Measurements from ENCODE around the gene GLDC. TPM values are rescaled to one million over a fixed set of nuclear protein-coding genes. Genes with fewer than 3 reads are reported as not detected.

GLDC gene
- total RNA-seq, 1 experiment from 2014 or later = 4.0 TPM

DNA sequence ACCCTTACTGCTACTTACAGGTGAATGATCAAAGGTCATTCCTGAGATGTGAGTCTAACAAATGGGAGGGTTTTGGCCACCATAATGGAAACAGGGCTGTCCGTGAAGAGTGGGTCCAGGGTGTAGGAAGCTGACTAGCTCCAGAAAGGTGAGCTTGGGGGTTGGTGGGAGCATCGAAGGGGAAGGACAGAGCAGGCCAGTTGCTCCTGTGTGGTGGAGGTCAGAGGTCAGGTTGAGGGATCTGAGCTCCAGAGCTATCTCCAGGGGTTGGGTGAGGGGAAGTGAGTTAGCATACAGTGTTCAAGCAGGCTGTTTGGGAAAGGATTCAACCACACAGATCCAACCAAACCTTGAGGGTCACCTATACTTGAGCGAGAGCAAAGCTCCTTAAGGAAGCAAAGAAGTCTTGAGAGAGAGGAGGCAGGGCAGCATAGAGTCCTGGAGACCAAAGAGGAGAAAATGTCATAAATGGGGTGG is 18.7 kb upstream of the GLDC start:
- no peaks in the 10 kb centered on the region for H3K36me3 ChIP-seq (ENCODE audit: control insufficient read depth, insufficient read depth, low read length)
- H3K4me3 ChIP-seq (ENCODE audit: low read depth in 2 of 2, low read length in 2 of 2) = no peak overlapping the region
- DNase-seq (ENCODE audit: low read depth, low spot score) (no peak), ATAC-seq (no peak)
- no peaks in the 10 kb centered on the region for H3K9me3 ChIP-seq (ENCODE audit: control insufficient read depth, insufficient read depth, low read depth, low read length)
- in situ Hi-C loops (cut with HindIII; ENCODE audit: low pct_unique_long_range_greater_than_20kb, low sequenced_read_pairs) = no loop called here
- BruUV-seq (replicated peaks) = no TSS peak
- intact Hi-C loops (cut with micrococcal nuclease; ENCODE audit: unreplicated experiment) = no loop called here
- H3K4me1 ChIP-seq (ENCODE audit: control insufficient read depth, insufficient read depth, low read length) = no peaks in the 10 kb centered on the region
- TF ChIP-seq, protein P1, sequence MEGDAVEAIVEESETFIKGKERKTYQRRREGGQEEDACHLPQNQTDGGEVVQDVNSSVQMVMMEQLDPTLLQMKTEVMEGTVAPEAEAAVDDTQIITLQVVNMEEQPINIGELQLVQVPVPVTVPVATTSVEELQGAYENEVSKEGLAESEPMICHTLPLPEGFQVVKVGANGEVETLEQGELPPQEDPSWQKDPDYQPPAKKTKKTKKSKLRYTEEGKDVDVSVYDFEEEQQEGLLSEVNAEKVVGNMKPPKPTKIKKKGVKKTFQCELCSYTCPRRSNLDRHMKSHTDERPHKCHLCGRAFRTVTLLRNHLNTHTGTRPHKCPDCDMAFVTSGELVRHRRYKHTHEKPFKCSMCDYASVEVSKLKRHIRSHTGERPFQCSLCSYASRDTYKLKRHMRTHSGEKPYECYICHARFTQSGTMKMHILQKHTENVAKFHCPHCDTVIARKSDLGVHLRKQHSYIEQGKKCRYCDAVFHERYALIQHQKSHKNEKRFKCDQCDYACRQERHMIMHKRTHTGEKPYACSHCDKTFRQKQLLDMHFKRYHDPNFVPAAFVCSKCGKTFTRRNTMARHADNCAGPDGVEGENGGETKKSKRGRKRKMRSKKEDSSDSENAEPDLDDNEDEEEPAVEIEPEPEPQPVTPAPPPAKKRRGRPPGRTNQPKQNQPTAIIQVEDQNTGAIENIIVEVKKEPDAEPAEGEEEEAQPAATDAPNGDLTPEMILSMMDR (IDR thresholded peaks at IDR 0.05) = no peak
- TF ChIP-seq SIN3A (IDR thresholded peaks at IDR 0.05; ENCODE audit: borderline replicate concordance, insufficient read depth, low read depth, low read length) (no peak), POLR2AphosphoS5 (IDR thresholded peaks at IDR 0.05; ENCODE audit: low read depth, low read length) (no peak), TCF7L2 (IDR thresholded peaks at IDR 0.05; ENCODE audit: low read depth, low read length) (no peak)
- TF ChIP-seq, protein P2, sequence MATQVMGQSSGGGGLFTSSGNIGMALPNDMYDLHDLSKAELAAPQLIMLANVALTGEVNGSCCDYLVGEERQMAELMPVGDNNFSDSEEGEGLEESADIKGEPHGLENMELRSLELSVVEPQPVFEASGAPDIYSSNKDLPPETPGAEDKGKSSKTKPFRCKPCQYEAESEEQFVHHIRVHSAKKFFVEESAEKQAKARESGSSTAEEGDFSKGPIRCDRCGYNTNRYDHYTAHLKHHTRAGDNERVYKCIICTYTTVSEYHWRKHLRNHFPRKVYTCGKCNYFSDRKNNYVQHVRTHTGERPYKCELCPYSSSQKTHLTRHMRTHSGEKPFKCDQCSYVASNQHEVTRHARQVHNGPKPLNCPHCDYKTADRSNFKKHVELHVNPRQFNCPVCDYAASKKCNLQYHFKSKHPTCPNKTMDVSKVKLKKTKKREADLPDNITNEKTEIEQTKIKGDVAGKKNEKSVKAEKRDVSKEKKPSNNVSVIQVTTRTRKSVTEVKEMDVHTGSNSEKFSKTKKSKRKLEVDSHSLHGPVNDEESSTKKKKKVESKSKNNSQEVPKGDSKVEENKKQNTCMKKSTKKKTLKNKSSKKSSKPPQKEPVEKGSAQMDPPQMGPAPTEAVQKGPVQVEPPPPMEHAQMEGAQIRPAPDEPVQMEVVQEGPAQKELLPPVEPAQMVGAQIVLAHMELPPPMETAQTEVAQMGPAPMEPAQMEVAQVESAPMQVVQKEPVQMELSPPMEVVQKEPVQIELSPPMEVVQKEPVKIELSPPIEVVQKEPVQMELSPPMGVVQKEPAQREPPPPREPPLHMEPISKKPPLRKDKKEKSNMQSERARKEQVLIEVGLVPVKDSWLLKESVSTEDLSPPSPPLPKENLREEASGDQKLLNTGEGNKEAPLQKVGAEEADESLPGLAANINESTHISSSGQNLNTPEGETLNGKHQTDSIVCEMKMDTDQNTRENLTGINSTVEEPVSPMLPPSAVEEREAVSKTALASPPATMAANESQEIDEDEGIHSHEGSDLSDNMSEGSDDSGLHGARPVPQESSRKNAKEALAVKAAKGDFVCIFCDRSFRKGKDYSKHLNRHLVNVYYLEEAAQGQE (IDR thresholded peaks at IDR 0.05; ENCODE audit: insufficient read depth in 1 of 2, low read depth in 2 of 2, low read length in 1 of 2) = no peak
- POLR2A ChIA-PET = no interaction called here
- CTCF ChIA-PET = no interaction called here
- no peaks in the 10 kb centered on the region for H3K27me3 ChIP-seq (ENCODE audit: control insufficient read depth, insufficient read depth, low read length)
- no peak overlapping the region for H3K27ac ChIP-seq (ENCODE audit: low read length)

DNA sequence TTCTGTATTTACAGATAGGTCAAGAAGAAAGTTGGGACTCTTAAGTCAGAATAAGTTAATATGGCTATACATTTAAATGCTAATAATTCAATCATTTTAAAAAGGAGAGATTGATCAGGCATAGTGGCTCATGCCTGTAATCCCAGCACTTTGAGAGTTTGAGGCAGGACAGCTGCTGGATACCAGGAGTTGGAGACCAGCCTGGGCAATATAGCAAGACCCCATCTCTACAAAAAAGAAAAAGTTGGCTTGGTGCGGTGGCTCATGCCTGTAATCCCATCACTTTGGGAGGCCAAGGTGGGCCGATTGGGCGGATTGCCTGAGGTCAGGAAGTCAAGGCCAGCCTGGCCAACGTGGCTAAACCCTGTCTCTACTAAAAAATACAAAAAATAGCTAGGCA is 15.0 kb upstream of the GLDC start:
- ChIA-PET CTCF (no interaction called here), POLR2A (no interaction called here)
- Histone ChIP-seq H3K27me3 (ENCODE audit: control insufficient read depth, insufficient read depth, low read length) (no peaks in the 10 kb centered on the region), H3K36me3 (ENCODE audit: control insufficient read depth, insufficient read depth, low read length) (no peaks in the 10 kb centered on the region), H3K4me3 (ENCODE audit: low read depth in 2 of 2, low read length in 2 of 2) (no peak overlapping the region), H3K27ac (ENCODE audit: low read length) (no peak overlapping the region), H3K9me3 (ENCODE audit: control insufficient read depth, insufficient read depth, low read depth, low read length) (no peaks in the 10 kb centered on the region), H3K4me1 (ENCODE audit: control insufficient read depth, insufficient read depth, low read length) (no peaks in the 10 kb centered on the region)
- ATAC-seq (no peak), DNase-seq (ENCODE audit: low read depth, low spot score) (no peak)
- in situ Hi-C loops (cut with HindIII; ENCODE audit: low pct_unique_long_range_greater_than_20kb, low sequenced_read_pairs) (no loop called here), intact Hi-C loops (cut with micrococcal nuclease; ENCODE audit: unreplicated experiment) (no loop called here)
- TF ChIP-seq TCF7L2 (IDR thresholded peaks at IDR 0.05; ENCODE audit: low read depth, low read length) (no peak), POLR2AphosphoS5 (IDR thresholded peaks at IDR 0.05; ENCODE audit: low read depth, low read length) (no peak), SIN3A (IDR thresholded peaks at IDR 0.05; ENCODE audit: borderline replicate concordance, insufficient read depth, low read depth, low read length) (no peak)
- TF ChIP-seq, protein P2 (IDR thresholded peaks at IDR 0.05; ENCODE audit: insufficient read depth in 1 of 2, low read depth in 2 of 2, low read length in 1 of 2) = no peak
- TF ChIP-seq, protein P1 (IDR thresholded peaks at IDR 0.05) = no peak
- no TSS peak for BruUV-seq (replicated peaks)

Data from Panc1 (cell line).